OCI-M2 (cell line): ENCODE data around the gene CDC23.
"Not testable (repeated sequence)": the region's sequence is repeated elsewhere in the genome, so short reads cannot be mapped to it uniquely, and the experiment has no call there.

ENCODE experiments used
- DNase-seq: peaks from one replicate; lab custom pipeline; 2025; ENCODE audit not compliant: unreplicated experiment; lab: John Stamatoyannopoulos, UW

Gene CDC23

GRCh38 chr5:138223532-138223931 is 10.4 kb upstream of the CDC23 start:
- no peak for DNase-seq

- DNase-seq, result no peak
Measured at GRCh38 chr5:138216799-138217198, 3.7 kb upstream of the CDC23 start.

- no peak for DNase-seq
Measured at GRCh38 chr5:138212828-138213160, 329 bp downstream of the CDC23 start.

GRCh38 chr5:138210985-138211384 is 2.1 kb downstream of the CDC23 start:
- no peak for DNase-seq

- DNase-seq, result not testable (repeated sequence)
Measured at GRCh38 chr5:138193859-138194258, 19.3 kb downstream of the CDC23 start.

GRCh38 chr5:138192826-138193225 is 20.3 kb downstream of the CDC23 start:
- DNase-seq, result no peak

GRCh38 chr5:138188626-138189025 is 24.5 kb downstream of the CDC23 start:
- no peak for DNase-seq

GRCh38 chr5:138186002-138186447 is 27.1 kb downstream of the CDC23 start:
- DNase-seq, result no peak

- no peak for DNase-seq
Measured at GRCh38 chr5:138182808-138183207, 30.3 kb downstream of the CDC23 start.

GRCh38 chr5:138180841-138181240 is 32.3 kb downstream of the CDC23 start:
- no peak for DNase-seq

GRCh38 chr5:138180183-138180782 is 32.8 kb downstream of the CDC23 start:
- peak; percentile 11 for DNase-seq

- DNase-seq, result no peak
Measured at GRCh38 chr5:138179277-138179857, 33.8 kb downstream of the CDC23 start.

- DNase-seq, result peak; percentile 93
Measured at GRCh38 chr5:138178516-138179276, 34.4 kb downstream of the CDC23 start, which contains the start of the genes BRD8 and KIF20A. TSS of gene BRD8 (minus strand) at chr5:138178630. CDS start at chr5:138178614, 16 bp downstream. TSS of gene KIF20A (plus strand) at chr5:138179112. CDS start at chr5:138179681, 569 bp downstream.

GRCh38 chr5:138177941-138178515 is 35.1 kb downstream of the CDC23 start:
- no peak for DNase-seq

GRCh38 chr5:138170299-138170698 is 42.8 kb downstream of the CDC23 start:
- DNase-seq, result no peak

- DNase-seq, result no peak
Measured at GRCh38 chr5:138169124-138169523, 44.0 kb downstream of the CDC23 start.

GRCh38 chr5:138163721-138164120 is 49.4 kb downstream of the CDC23 start:
- no peak for DNase-seq

- no peak for DNase-seq
Measured at GRCh38 chr5:138160706-138161105, 52.4 kb downstream of the CDC23 start.

- DNase-seq, result no peak
Measured at GRCh38 chr5:138159666-138160065, 53.5 kb downstream of the CDC23 start.

GRCh38 chr5:138157626-138158025 is 55.5 kb downstream of the CDC23 start:
- no peak for DNase-seq

- not testable (repeated sequence) for DNase-seq
Measured at GRCh38 chr5:138155977-138156376, 57.1 kb downstream of the CDC23 start.

- no peak for DNase-seq
Measured at GRCh38 chr5:138149530-138149929, 63.6 kb downstream of the CDC23 start.
